Sigmoid colon (tissue), 4 donors: Measurements from ENCODE around the gene EDARADD.

Experiments used
- CTCF ChIP-seq, 4 experiments: fragments of 450-650 bp in 3 of 4; fragments of 200-600 bp in 1 of 4; IDR thresholded peaks; one replicate each; pipeline ENCODE4 v1.5.1; 2016 to 2019; ENCODE audit warnings: antibody characterized with exemption in 4 of 4, mild to moderate bottlenecking in 3 of 4, moderate library complexity in 2 of 4
- EP300 ChIP-seq, 4 donors: sonication (generic); formaldehyde crosslinking; IDR thresholded peaks; one replicate each; pipeline ENCODE4 v1.6.1; 2017; ENCODE audit warnings: antibody characterized with exemption in 4 of 4

- TF ChIP-seq CTCF (IDR thresholded peaks at IDR 0.05) (no peak), EP300 (IDR thresholded peaks at IDR 0.05) (no peak)
These were observed 4.5 kb downstream of the EDARADD start for GRCh38 chr1:236398538-236398937.
